Measurements from ENCODE around the gene KPNB1. TPM values are rescaled to one million over a fixed set of nuclear protein-coding genes. Genes with fewer than 3 reads are reported as not detected.

Gene KPNB1
- total RNA-seq, 1 donor from 2014 or later: 301 TPM

GRCh38 chr17:47653442-47653841, 3.7 kb downstream of the KPNB1 start:
- no peaks in the 10 kb centered on the region for H3K9me3 Mint-ChIP-seq (ENCODE audit: unreplicated experiment)
- peaks cover 45% of the 10 kb centered on the region for H3K36me3 Mint-ChIP-seq (ENCODE audit: unreplicated experiment)
- no peak for DNase-seq (ENCODE audit: extremely low spot score, unreplicated experiment)
- H3K27me3 Mint-ChIP-seq (ENCODE audit: unreplicated experiment): no peaks in the 10 kb centered on the region
- H3K4me3 Mint-ChIP-seq (ENCODE audit: unreplicated experiment): no peak overlapping the region
- H3K27ac Mint-ChIP-seq (ENCODE audit: unreplicated experiment): no peak overlapping the region
- TF ChIP-seq CTCF (IDR thresholded peaks at IDR 0.05): no peak
- H3K4me1 Mint-ChIP-seq (ENCODE audit: unreplicated experiment): peaks cover 40% of the 10 kb centered on the region

GRCh38 chr17:47654991-47655390, 5.3 kb downstream of the KPNB1 start:
- no peak for DNase-seq (ENCODE audit: extremely low spot score, unreplicated experiment)
- peaks cover 37% of the 10 kb centered on the region for H3K4me1 Mint-ChIP-seq (ENCODE audit: unreplicated experiment)
- H3K27me3 Mint-ChIP-seq (ENCODE audit: unreplicated experiment): no peaks in the 10 kb centered on the region
- no peaks in the 10 kb centered on the region for H3K9me3 Mint-ChIP-seq (ENCODE audit: unreplicated experiment)
- H3K4me3 Mint-ChIP-seq (ENCODE audit: unreplicated experiment): no peak overlapping the region
- no peak overlapping the region for H3K27ac Mint-ChIP-seq (ENCODE audit: unreplicated experiment)
- peaks cover 50% of the 10 kb centered on the region for H3K36me3 Mint-ChIP-seq (ENCODE audit: unreplicated experiment)
- no peak for TF ChIP-seq CTCF (IDR thresholded peaks at IDR 0.05)

GRCh38 chr17:47660064-47660492, 10.4 kb downstream of the KPNB1 start:
- Mint-ChIP-seq H3K36me3 (ENCODE audit: unreplicated experiment) (peaks cover 47% of the 10 kb centered on the region), H3K4me1 (ENCODE audit: unreplicated experiment) (peaks cover 6% of the 10 kb centered on the region), H3K27me3 (ENCODE audit: unreplicated experiment) (no peaks in the 10 kb centered on the region), H3K27ac (ENCODE audit: unreplicated experiment) (no peak overlapping the region), H3K9me3 (ENCODE audit: unreplicated experiment) (no peaks in the 10 kb centered on the region), H3K4me3 (ENCODE audit: unreplicated experiment) (no peak overlapping the region)
- DNase-seq (ENCODE audit: extremely low spot score, unreplicated experiment): no peak
- no peak for TF ChIP-seq CTCF (IDR thresholded peaks at IDR 0.05)

GRCh38 chr17:47663912-47664623, 14.3 kb downstream of the KPNB1 start:
- no peaks in the 10 kb centered on the region for H3K9me3 Mint-ChIP-seq (ENCODE audit: unreplicated experiment)
- peak overlapping the region; percentile 50 for H3K27ac Mint-ChIP-seq (ENCODE audit: unreplicated experiment)
- TF ChIP-seq CTCF (IDR thresholded peaks at IDR 0.05): peak; percentile 79
- no peaks in the 10 kb centered on the region for H3K4me1 Mint-ChIP-seq (ENCODE audit: unreplicated experiment)
- no peak for DNase-seq (ENCODE audit: extremely low spot score, unreplicated experiment)
- H3K36me3 Mint-ChIP-seq (ENCODE audit: unreplicated experiment): peaks cover 41% of the 10 kb centered on the region
- H3K27me3 Mint-ChIP-seq (ENCODE audit: unreplicated experiment): no peaks in the 10 kb centered on the region
- H3K4me3 Mint-ChIP-seq (ENCODE audit: unreplicated experiment): no peak overlapping the region

- H3K36me3 Mint-ChIP-seq (ENCODE audit: unreplicated experiment): peaks cover 45% of the 10 kb centered on the region
- H3K27ac Mint-ChIP-seq (ENCODE audit: unreplicated experiment): peak overlapping the region; percentile 50
- H3K27me3 Mint-ChIP-seq (ENCODE audit: unreplicated experiment): no peaks in the 10 kb centered on the region
- TF ChIP-seq CTCF (IDR thresholded peaks at IDR 0.05): no peak
- no peaks in the 10 kb centered on the region for H3K4me1 Mint-ChIP-seq (ENCODE audit: unreplicated experiment)
- no peak for DNase-seq (ENCODE audit: extremely low spot score, unreplicated experiment)
- H3K9me3 Mint-ChIP-seq (ENCODE audit: unreplicated experiment): no peaks in the 10 kb centered on the region
- H3K4me3 Mint-ChIP-seq (ENCODE audit: unreplicated experiment): no peak overlapping the region
These were observed 14.9 kb downstream of the KPNB1 start for GRCh38 chr17:47664624-47664941.

Measured in osteocyte (in vitro differentiated cells).